Stimulated activated CD4-positive, alpha-beta T cell treated with anti-CD3 and anti-CD28 coated beads, Interleukin-12 subunit alpha, Interleukin-12 subunit beta, amount 100 ng/mL, for 24 hours (primary cell): ENCODE results near the gene MAPK9.

Source experiments
- DNase-seq, 2 experiments: peaks; one replicate each; pipeline ENCODE4 v3.0.0-alpha.2; 2020; ENCODE audit warnings: low read depth in 2 of 2

MAPK9 gene

DNA sequence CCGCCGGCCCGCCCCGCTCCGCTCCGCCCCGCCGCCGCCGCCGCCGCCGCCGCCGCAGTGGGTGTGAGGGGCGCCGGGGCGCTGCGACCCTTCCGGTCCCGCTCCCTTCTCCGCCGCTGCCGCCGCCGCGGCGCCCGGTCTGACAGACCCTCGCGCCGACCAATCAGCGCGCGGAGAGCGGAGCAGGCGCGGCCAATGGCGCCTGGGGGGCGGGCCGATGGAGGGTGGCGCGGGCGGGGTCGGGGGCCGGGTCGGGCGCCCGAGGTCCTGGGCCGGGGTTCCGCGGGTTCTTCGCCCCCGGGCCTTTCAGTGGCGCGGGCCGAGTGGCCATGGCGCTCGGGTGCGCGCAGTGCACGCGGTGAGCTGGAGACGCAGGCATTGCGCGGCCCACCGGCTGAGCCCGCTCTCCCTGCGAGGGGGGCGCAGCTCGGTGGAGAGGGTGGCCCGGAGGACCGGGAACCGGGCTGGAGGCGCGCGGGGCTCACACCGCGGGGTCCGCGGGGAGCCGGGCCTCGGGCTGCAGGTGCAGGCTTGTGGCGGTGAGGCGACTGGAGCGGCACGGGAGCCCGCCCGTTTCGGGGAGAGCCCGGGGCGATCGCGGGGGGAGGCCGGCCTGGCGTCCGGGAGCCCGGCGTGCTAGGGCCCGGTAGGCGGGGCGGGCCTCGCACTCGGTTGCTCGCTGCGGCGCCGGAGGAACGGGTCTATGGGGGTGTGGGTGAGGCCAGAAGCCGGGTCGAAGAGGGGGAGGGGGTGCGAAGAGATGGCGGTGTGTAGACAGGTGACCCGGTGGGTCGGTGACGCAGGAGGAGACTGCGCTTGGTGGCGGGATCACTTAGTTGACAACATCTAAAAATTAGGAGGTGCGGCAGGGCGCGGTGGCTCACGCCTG is at the start of gene MAPK9:
Gene MAPK9 (minus strand): TSS at position 141 of the 889 bp plus-strand sequence. CDS start 11,522 bp downstream, outside the sequence.
- DNase-seq = peak; percentile 68 to 75

DNA sequence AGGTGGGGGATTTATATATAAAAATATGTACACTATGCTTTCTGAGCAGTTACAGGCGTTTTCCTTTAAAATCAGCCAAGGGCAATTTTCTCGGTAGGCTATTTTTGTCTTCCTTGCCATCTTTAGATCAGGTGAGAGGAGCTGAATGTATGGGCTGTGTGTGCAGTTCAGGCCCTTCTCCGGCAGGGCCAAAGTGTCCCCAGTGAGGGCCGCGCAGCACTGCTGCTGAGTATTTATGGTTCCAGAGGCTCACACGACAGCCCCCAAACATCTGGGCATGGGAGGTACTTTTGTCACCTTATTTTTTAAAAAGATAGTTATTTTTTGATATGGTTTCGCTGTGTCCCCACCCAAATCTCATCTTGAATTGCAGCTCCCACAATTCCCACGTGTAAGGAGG is 49.7 kb upstream of the MAPK9 start:
- no peak for DNase-seq

DNA sequence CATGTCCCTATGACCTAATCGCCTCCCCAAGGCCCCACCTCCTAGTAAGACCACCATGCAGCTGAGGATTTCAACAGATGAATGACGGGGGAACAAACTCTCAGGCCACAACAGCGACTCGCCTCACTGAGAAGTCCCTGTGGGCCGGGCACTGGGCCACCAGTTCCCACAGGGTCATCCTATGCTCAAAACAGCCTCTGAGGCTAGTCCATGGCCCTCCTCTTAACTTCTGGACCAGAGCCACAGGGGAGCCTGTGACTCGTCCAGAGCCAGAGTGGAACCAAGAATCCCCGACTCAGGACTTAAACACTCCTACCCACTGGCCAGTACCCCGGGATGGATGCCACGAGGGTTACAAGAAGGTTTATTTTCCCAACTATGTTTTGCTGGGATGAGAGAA is 49.0 kb upstream of the MAPK9 start:
- DNase-seq = no peak

DNA sequence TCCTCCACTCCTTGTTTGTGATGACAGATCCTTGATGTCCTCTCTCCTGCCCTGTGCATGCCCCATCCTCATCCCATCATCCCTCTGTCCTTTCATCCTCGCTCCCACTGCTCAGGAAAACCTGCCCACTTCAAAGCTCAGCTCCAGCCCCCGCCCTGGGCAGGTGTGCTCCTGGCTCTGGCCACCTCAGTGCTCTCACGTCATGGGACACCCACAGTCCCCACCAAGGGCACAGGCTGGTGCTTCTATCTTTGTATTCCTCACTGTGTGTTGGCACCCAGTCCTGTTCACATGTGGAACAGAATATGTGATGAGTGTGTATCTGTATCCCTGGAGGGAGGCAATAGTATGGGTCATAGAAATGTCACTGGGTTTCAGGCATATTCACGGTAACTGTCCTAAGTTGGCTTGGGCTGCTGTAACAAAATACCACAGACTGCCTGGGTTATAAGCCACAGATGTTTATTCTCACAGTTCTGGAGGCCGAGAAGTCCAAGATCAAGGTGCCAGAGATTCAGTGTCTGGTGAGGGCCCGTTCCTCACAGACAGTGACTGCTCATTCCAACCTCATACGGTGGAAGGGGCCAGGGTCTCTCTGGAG is 47.8 kb upstream of the MAPK9 start:
- no peak for DNase-seq

DNA sequence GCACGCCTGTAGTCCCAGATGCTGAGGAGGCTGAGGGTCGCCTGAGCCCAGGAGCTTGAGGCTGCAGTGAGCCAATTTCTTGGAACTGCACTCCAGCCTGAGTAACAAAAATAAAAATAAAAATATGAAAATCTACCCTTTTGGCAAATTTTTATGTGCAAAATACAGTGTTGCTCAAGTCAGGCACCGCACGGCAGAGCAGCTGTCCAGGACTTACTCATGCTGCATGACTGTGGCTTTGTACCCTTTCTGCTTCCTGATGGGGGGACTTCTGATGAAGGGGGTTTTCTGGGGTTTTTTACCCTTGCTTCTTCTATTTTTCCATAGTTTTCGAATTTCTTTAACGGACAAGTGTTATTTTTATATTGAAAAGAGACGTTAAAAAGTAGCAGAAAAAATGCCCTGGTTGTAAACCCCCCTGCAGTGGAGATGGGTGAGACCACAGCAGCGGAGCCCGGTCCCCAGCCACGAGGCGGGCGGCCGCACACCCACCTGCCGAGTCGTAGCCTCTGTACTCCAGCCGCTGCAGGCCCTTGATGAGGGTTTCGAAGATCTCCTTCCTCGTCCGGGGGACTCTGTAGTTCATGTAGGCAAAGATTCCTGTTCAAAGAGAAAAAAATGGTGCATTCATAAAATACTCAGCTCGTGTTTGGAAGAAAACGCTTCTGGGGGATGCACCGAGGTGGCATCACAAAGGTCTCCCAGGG is 46.3 kb upstream of the MAPK9 start:
- no peak for DNase-seq

DNA sequence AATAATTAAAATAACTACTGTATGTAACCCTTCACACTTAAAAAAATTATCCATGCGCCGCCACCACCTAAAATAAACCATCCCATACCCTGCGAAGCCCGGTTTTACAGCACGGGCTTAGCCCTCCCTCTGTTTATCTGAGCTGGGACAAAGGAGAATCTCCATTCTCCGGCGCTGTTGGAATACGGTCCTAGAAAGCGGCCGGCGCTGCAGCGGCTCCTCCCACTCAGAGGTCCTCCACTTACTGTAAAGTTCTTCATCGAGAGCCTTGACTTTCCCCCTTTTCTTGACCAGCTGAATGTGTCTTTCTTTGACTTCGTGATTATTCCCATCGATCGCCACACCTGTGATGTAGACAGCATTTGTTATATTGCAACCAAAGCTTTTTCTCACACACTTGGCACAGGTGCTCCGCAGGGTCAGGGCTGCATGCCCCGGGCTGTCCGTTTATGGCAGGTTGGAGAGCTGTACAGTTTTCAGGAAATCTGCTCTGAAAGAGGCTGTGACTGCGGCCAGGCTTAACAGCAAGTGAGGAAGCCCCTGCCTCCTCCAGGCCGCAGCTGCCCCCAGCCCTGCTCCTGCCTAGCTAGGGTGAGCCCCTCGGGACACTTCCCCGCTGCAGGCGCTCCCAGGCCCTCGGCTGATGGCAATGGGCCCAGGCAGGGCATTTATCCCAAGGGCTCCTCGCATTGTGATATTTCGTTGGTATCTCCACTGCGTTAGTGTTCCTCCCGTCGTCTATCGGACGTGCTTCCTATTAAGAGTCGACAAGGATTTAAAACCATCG is 44.5 kb upstream of the MAPK9 start:
- no peak for DNase-seq

DNA sequence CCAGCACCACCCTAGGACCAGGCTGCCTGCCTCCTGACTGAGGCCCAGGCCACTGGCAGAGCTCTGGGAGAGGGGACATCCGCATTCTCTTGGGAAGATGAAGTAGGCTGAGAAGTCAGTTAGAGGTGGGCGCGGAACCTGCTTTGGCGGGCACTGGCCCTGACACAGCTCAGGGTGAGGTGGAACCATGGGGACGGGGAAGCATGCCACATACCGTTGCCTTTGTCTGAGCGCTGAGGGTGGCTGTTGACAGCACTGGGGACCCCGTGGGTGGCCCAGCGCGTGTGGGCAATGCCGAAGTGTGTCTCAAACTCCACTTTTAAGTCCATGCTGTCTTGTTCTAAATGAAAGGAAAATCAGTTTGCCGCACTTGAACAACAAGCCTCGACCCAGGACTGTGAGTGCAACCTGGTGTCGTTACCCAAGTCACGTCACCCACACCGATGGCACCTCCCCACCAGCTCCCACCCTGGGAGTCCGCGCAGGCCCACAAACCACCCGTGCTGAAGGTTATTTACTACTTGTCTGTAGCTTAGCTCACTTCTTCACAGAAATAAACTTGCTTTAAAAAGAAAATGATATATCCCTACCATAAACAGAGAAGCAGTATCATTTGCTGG is 43.8 kb upstream of the MAPK9 start:
- no peak for DNase-seq

DNA sequence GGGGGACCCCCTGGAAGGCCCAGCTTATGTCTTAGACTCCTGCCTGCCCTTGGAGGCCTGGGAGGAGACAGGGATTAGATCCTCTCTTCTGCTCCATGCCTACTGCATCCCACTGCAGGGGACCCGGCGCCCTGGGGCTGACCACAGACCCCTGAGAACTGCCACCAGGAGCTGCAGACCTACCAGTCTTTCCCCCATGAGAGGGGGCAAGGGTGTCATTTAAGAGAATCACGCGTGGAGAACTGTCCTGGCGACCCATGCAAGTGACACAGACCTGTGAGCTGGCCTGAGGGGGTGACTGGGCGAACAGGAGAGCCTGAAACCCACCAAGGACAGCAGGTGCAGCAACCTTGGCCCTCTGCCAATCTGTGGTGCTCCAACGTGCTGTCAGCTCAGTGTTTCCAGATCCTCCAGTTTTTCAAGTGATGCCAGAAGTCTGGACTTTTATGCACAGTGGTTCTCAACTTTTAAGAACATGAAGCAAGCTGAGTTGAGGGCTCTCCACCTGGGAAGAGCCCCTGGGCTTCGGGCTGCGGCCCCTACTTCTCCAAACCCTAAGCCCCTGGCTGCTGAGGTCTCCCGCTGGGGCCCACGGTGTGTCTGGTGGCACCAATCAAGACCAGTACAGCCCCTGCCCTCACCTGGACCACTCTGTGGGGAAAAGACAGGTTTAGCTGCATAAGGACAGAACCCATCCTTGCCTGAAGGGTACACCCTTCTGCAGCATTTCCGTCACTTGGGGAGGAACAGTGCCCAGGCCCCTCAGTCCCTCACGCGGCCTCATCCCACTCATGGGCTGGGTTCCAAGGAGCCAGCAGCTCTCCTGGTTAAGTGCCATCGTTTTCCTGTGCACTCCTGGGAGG is 43.1 kb upstream of the MAPK9 start:
- DNase-seq = no peak

DNA sequence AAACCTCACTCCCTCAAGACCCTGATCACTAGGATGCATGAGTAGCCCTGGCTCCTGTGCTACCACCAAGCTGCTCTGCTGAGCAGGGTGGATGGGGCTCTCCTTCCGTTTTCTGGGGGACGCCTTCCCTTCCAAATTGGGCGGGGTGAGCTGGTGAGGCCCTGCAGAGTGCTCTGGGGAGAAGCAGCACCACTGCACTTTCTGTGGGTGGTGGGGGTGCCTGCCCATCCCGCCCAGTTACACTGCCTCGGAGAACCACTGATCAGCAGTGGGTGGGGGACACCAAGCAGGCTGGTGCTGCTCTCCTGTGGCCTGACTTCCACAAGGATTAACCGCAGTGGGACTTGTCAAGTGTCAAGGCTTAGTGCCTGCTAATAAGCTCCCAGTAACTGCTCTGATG is 42.3 kb upstream of the MAPK9 start:
- no peak for DNase-seq

DNA sequence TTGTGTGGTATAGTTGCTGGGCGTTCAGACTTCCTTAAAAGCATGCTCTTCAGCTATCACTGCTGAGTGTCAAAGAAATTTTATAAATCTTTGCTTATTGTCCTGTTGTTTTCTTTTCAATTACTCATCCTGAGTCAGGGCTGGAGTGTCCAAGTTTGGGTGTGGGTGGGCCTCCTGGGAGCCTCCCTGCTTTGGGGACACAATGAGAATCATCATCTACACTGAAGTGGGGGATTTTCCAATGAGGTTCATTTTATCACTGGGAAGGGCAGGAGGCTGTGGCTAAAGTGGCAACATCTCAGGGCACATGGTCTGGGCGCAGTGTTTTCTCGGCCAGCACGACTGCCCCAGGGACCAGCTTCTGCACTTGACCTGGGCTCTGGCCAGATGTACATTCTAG is 41.8 kb upstream of the MAPK9 start:
- no peak for DNase-seq

DNA sequence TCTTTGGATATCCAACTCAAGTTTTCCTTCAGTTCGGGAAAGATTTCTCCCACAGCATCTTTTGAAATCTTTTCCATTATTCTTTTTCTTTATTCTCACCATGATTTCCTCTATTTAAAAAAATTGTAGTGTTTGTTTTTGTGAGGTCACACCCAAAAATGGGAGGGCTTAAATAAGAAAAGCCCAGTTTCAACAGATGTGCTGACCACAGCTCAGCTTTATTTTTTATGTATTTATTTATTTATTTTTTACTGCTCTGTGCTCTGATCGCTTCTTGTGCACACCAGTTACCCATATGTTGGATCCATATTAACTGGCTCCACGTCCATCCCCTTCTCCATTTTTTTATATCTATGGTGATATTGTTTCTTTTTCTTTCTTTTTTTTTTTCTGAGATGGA is 41.0 kb upstream of the MAPK9 start:
- DNase-seq = no peak

DNA sequence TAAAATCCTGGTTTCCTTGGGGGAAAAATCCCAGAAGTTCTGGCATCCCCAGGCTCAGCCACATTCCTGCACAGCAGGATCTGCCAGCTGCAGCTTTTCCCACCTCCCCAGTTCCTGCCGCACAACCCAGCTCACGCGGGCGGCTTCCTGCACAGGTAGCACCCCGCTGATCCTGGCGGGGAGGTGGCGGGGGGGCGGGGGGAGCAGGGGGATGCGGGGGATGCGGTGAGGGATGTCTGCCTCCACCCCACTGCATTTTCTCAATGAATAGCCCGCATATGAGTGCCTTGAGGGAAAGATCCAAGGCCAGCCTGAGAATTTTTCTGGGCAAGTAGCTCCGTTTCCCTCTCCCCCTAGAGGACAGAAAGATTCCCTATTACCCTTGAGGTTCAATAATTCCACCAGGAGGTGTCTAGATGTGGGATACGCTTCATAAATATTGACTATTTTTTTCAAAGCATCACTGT is 40.2 kb upstream of the MAPK9 start:
- no peak for DNase-seq

DNA sequence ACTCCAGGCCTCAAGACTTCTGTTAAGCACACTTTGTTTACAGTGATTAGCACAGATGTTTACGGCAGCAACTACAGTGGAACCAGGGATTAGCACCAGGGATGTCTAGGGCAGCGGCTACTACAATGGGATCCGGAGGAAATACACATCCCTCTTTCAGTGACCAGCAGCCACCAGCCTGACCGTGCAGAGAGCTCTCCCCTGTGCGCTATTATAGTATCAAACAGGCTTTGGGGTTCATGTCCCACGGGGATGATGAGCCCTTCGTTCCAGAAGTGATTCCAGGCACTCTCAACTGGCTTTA is 39.7 kb upstream of the MAPK9 start:
- no peak for DNase-seq

DNA sequence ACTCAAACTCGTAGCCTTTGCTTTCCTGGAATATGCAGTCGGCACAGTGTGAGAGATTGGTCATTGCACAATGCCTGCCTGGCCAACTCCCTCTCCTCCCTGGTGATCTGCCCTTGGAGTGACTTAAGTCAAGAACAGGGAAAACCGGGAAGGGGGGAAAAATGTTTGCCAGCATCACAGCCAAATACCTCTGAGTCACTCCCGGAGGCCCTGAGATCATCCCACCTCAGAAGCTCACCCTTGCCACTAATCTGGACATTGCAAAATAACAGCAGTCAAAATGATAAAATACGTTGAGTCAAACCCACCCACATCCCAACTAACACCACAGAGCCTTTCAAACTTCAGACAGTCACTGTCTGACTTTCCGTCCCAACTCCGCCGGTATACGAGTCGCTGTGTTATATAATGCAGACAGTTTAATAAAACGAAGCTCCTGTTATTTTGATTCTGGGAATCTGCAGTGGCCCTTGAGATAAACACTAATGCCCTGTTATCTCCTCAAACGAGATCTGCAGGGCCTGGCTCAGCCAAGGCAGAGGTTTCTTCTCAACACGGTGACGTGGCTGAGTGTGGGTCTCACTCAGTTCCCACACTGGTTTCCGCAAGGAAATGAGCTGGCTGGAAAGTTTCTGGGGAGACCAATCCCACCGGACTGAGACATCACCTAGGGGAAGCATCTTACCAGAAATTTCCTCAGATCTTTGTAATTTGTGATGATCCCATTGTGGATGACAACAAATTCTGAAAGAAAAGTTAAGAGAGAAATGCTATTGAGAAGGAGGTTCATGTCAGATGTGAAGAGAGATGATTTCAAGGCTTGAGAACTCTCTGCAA is 39.1 kb upstream of the MAPK9 start:
- DNase-seq = no peak

DNA sequence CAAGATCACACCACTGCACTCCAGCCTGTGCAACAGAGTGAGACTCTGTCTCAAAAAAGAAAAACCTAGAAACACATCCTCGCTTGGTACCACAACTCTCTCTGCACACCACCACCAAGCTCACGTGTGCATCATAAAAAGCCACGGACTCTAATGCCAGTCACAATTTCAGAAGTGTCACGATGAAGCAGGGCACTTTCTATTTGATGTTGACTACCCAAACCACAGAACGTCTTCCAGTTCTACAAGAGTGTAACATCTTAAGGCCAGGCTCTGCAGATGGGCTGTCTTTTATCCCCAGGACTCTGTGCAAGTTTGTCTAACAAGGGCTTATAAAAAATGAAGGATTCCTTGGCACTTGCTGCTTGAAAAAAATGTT is 38.4 kb upstream of the MAPK9 start:
- DNase-seq = no peak

DNA sequence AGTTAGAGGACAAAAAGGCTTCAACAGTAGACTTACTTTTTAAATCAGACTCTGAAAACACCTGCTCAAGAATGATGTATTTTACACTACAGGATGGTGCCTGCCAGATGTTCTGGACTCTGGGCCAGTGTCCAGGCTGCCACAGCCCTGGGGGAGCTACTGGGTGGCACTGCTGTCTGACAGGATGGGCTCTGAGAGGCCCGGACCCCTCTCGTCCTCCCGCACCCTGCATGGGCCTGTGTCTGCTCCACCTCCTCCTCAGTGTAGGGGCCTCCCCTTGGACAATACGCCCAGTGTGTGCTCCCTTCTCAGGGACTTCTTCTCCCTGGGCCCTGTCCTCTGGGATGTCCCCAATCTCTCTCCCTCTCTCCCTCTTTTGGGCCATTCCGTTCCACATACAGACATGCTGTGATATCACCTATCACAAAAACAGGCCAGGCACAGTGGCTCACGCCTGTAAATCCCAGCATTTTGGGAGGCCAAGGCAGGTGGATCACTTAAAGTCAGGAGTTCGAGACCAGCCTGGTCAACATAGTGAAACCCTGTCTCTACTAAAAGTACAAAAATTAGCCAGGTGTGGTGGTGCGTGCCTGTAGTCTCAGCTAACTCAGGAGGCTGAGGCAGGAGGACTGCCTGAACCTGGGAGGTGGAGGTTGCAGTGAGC is 37.9 kb upstream of the MAPK9 start:
- no peak for DNase-seq

DNA sequence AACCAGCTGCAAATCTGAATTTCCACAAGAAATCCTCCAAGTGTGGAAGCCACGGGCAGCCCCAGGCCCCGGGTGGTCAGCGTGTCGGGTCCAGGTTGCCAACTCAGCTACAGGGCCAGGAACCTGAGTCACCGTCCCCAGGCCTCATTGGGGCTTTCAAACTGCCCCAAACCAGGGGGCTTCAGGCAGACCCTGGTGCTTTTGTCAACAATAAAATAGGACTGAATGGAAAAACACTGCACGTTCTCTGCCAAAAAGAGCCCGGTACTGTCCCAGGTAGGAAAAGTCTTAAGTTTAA is 37.2 kb upstream of the MAPK9 start:
- no peak for DNase-seq

DNA sequence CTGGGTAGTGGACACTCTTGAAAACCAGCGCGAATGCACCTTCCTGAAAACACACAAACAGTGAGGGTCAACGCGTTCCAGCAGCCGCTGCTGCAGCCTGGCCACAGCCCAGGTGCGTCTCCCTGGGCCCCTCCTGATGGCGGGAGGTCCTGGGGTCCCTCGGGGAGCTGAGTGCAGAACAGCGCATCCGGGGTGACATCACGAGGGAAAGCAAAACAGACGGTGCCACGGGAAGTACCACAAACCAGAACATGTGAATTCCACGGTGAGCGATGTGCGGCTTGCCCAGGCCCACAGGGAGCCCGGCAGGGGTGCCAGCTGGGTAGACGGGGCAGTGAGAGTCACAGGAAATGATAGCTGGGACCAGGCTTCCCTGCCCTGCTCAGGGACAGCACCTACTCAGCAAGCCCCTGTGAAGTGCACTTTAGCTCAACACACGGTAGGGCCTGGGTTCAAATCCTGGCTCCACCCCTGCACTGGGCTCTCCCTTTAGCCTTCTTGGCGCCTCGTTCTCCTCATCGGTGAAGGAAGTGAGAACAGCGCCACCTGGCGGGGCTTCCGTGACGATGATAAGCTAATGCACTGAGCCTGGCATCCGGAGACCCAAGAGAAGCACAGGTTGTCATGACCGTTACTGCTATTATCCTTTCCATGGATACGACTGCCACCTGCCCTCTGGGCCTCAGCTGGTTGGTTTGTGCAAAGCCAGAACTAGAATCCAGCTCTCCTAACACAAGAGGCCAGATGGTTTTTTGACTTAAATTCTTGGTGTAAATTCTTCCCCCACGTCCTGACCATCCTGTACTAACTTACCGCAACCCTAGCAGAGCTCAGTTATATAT is 36.6 kb upstream of the MAPK9 start:
- DNase-seq = peak; percentile 68 to 78
